ENCODE results near the gene FXYD1.

Gene FXYD1

GRCh38 chr19:35184884-35185283, 46.3 kb downstream of the FXYD1 start:
- Mint-ChIP-seq H3K4me1 (no peaks in the 10 kb centered on the region), H3K4me3 (no peak overlapping the region), H3K9me3 (peaks cover 22% of the 10 kb centered on the region), H3K36me3 (ENCODE audit: low read depth) (no peaks in the 10 kb centered on the region), H3K27me3 (ENCODE audit: low read depth) (no peaks in the 10 kb centered on the region), H3K27ac (no peak overlapping the region)
- no peak for TF ChIP-seq CTCF (IDR thresholded peaks at IDR 0.05; ENCODE audit: unreplicated experiment in 3 of 3)

Data from nephron (organoid).